ENCODE data around the gene TGFBR1.

TGFBR1 gene

DNA sequence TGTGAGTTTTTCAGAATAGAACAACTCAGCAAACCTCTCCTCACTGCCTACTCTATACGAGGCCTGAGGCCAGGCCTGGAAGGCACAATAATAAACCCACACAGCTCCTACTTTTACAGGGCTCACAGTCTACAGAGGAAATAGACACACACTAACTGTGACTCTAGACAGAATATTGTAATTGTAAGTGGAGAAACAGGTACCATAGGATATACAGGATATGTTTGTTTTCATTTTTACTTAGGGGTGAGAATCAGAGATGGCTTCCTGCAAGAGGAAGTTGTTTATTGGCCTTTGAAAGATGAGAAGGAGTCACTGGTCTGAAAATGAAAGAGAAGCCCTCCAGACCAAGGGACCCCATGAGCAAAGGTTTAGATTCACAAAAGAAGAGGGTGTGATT, 35.8 kb upstream of the TGFBR1 start:
- Histone ChIP-seq H3K27me3 (ENCODE audit: insufficient read depth, low read length) (no peaks in the 10 kb centered on the region), H3K36me3 (ENCODE audit: insufficient read depth, low read depth, low read length) (no peaks in the 10 kb centered on the region), H3K27ac (ENCODE audit: low read length) (no peak overlapping the region), H3K9me3 (ENCODE audit: insufficient read depth, low read depth, low read length) (no peaks in the 10 kb centered on the region), H3K4me3 (ENCODE audit: low read length) (no peak overlapping the region), H3K9ac (ENCODE audit: low read depth, low read length) (no peak overlapping the region), H3K4me1 (ENCODE audit: insufficient read depth, low read length) (no peaks in the 10 kb centered on the region)

DNA sequence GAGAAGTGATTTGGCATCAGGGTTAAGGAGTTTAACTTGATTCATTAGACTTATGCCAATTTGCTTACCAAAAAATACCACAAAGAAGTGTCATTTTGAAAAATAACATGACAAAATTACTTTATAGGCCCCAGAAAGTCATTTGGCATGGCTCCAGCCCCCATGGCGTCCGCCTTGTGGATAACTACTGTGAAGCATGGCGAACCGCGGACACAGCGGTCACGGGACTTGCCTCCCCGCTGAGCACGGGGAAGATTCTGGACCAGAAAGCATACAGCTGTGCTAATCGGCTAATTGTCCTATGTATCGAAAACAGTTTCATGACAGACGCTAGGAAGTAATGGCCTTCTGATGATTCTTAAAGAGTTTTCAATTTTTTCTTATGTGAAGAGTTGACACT, 35.4 kb upstream of the TGFBR1 start:
- no peaks in the 10 kb centered on the region for H3K27me3 ChIP-seq (ENCODE audit: insufficient read depth, low read length)
- no peak overlapping the region for H3K9ac ChIP-seq (ENCODE audit: low read depth, low read length)
- H3K27ac ChIP-seq (ENCODE audit: low read length) = no peak overlapping the region
- no peak overlapping the region for H3K4me3 ChIP-seq (ENCODE audit: low read length)
- H3K36me3 ChIP-seq (ENCODE audit: insufficient read depth, low read depth, low read length) = no peaks in the 10 kb centered on the region
- H3K9me3 ChIP-seq (ENCODE audit: insufficient read depth, low read depth, low read length) = no peaks in the 10 kb centered on the region
- H3K4me1 ChIP-seq (ENCODE audit: insufficient read depth, low read length) = no peaks in the 10 kb centered on the region

DNA sequence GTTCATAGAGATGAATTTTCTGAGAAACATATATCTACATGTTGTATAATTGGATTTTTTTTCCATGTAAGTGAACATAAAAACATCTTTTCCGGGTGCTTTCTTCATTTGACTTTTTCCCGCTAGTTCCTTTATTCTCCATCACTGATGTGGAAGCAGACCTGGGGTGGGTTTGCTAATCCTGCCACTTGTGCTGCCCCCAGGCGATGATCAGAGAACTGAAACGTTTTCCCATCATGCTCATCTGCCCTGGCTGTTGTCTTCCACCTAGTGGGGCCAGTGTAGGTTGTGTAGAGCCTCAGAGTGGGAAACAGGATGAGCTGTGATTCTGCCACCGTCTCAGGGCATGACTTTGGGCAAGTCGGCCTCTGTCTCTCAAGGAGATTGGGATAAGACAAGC, 34.2 kb upstream of the TGFBR1 start:
- no peak overlapping the region for H3K9ac ChIP-seq (ENCODE audit: low read depth, low read length)
- no peaks in the 10 kb centered on the region for H3K9me3 ChIP-seq (ENCODE audit: insufficient read depth, low read depth, low read length)
- no peak overlapping the region for H3K27ac ChIP-seq (ENCODE audit: low read length)
- no peak overlapping the region for H3K4me3 ChIP-seq (ENCODE audit: low read length)
- H3K27me3 ChIP-seq (ENCODE audit: insufficient read depth, low read length) = no peaks in the 10 kb centered on the region
- no peaks in the 10 kb centered on the region for H3K36me3 ChIP-seq (ENCODE audit: insufficient read depth, low read depth, low read length)
- no peaks in the 10 kb centered on the region for H3K4me1 ChIP-seq (ENCODE audit: insufficient read depth, low read length)

DNA sequence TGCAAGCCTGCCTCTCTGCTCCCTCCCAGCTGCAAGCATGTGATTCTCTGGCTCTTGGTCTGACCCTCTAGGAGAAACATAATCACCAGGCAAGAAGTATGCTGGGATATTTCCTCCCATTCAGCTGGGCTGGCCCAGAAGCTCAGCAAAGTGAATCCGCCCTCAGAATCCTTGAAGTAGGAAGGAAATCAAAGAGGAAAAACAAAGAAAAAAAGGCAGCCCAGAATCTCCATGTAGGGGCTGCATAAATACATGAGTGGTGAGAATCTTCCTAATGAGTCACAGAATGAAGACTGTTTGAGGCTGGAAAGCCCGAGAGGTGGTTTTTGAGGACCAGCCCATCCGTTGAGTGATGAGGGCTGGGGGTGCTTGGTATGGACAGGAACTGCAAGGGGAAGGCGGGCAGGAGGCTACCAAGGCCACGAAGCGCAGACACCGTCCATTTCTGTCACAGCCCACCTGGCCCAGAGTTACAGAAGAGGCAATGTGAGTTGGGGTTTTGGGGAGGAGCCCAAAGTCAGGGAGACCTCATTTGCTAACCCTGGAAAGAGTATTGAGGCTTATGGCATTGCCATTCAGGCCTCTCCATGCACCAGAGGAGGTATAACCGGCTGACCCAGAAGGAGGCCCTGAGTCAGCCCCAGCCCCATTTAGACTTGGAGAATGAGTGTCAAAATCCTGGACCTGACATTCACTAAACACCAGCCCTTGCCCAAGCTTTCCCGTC, 33.4 kb upstream of the TGFBR1 start:
- H3K9me3 ChIP-seq (ENCODE audit: insufficient read depth, low read depth, low read length) = no peaks in the 10 kb centered on the region
- H3K4me3 ChIP-seq (ENCODE audit: low read length) = no peak overlapping the region
- H3K9ac ChIP-seq (ENCODE audit: low read depth, low read length) = no peak overlapping the region
- H3K4me1 ChIP-seq (ENCODE audit: insufficient read depth, low read length) = no peaks in the 10 kb centered on the region
- no peak overlapping the region for H3K27ac ChIP-seq (ENCODE audit: low read length)
- H3K36me3 ChIP-seq (ENCODE audit: insufficient read depth, low read depth, low read length) = no peaks in the 10 kb centered on the region
- H3K27me3 ChIP-seq (ENCODE audit: insufficient read depth, low read length) = no peaks in the 10 kb centered on the region

- no peaks in the 10 kb centered on the region for H3K27me3 ChIP-seq (ENCODE audit: insufficient read depth, low read length)
- no peaks in the 10 kb centered on the region for H3K36me3 ChIP-seq (ENCODE audit: insufficient read depth, low read depth, low read length)
- no peak overlapping the region for H3K9ac ChIP-seq (ENCODE audit: low read depth, low read length)
- no peaks in the 10 kb centered on the region for H3K9me3 ChIP-seq (ENCODE audit: insufficient read depth, low read depth, low read length)
- no peaks in the 10 kb centered on the region for H3K4me1 ChIP-seq (ENCODE audit: insufficient read depth, low read length)
- no peak overlapping the region for H3K27ac ChIP-seq (ENCODE audit: low read length)
- no peak overlapping the region for H3K4me3 ChIP-seq (ENCODE audit: low read length)
These were observed 32.9 kb upstream of the TGFBR1 start for GRCh38 chr9:99072040-99072394.

GRCh38 chr9:99073347-99073746, 31.6 kb upstream of the TGFBR1 start:
- Histone ChIP-seq H3K27ac (ENCODE audit: low read length) (no peak overlapping the region), H3K36me3 (ENCODE audit: insufficient read depth, low read depth, low read length) (no peaks in the 10 kb centered on the region), H3K4me3 (ENCODE audit: low read length) (no peak overlapping the region), H3K9ac (ENCODE audit: low read depth, low read length) (no peak overlapping the region), H3K9me3 (ENCODE audit: insufficient read depth, low read depth, low read length) (no peaks in the 10 kb centered on the region), H3K27me3 (ENCODE audit: insufficient read depth, low read length) (no peaks in the 10 kb centered on the region), H3K4me1 (ENCODE audit: insufficient read depth, low read length) (no peaks in the 10 kb centered on the region)

DNA sequence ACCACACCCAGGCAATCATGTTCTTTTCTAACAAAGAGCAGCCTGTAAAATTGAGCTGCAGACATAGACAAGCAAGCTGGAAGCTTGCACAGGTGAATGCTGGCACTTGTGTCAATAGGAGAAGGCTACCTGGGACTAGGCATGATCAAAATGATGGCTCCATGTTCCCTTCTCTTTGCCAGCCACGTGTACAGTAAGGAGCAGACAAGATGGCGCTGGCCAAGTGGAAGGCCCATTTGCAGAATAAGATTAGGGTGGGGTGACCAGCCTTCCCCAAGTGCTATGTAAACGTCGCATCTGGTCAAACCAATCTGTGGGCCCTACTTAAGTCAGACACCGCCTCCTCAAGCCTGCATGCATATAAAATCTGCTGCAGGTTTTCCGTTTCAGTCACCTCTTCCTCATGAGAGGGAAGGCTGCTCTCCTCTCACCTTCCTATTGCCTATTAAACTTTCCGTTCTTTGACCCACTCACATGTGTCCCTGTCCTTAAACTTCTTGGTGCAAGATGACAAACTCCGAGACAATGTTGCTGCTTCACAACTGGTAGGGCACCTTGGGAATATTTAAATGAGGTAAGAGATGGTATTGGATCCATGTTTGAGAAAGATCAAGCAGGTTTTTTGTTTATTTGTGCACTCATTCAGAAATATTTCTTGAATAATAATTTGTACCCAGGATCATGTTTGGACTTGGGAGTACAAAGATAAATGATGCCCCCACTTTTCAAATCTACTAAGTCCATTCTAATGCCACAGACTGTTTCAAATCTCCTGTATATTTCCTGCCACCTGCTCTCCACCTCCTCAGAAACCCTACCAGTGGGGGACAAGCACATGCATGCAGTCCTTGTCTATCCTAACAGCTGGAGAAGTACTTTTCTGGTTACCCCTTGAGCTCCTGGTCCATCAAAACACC, 30.7 kb upstream of the TGFBR1 start:
- Histone ChIP-seq H3K27ac (ENCODE audit: low read length) (no peak overlapping the region), H3K9me3 (ENCODE audit: insufficient read depth, low read depth, low read length) (no peaks in the 10 kb centered on the region), H3K4me1 (ENCODE audit: insufficient read depth, low read length) (no peaks in the 10 kb centered on the region), H3K36me3 (ENCODE audit: insufficient read depth, low read depth, low read length) (no peaks in the 10 kb centered on the region), H3K27me3 (ENCODE audit: insufficient read depth, low read length) (no peaks in the 10 kb centered on the region), H3K4me3 (ENCODE audit: low read length) (no peak overlapping the region), H3K9ac (ENCODE audit: low read depth, low read length) (no peak overlapping the region)

GRCh38 chr9:99074902-99075245, 30.0 kb upstream of the TGFBR1 start:
- H3K9me3 ChIP-seq (ENCODE audit: insufficient read depth, low read depth, low read length) = no peaks in the 10 kb centered on the region
- no peaks in the 10 kb centered on the region for H3K36me3 ChIP-seq (ENCODE audit: insufficient read depth, low read depth, low read length)
- H3K27ac ChIP-seq (ENCODE audit: low read length) = no peak overlapping the region
- H3K4me1 ChIP-seq (ENCODE audit: insufficient read depth, low read length) = no peaks in the 10 kb centered on the region
- no peak overlapping the region for H3K4me3 ChIP-seq (ENCODE audit: low read length)
- H3K27me3 ChIP-seq (ENCODE audit: insufficient read depth, low read length) = no peaks in the 10 kb centered on the region
- H3K9ac ChIP-seq (ENCODE audit: low read depth, low read length) = no peak overlapping the region

DNA sequence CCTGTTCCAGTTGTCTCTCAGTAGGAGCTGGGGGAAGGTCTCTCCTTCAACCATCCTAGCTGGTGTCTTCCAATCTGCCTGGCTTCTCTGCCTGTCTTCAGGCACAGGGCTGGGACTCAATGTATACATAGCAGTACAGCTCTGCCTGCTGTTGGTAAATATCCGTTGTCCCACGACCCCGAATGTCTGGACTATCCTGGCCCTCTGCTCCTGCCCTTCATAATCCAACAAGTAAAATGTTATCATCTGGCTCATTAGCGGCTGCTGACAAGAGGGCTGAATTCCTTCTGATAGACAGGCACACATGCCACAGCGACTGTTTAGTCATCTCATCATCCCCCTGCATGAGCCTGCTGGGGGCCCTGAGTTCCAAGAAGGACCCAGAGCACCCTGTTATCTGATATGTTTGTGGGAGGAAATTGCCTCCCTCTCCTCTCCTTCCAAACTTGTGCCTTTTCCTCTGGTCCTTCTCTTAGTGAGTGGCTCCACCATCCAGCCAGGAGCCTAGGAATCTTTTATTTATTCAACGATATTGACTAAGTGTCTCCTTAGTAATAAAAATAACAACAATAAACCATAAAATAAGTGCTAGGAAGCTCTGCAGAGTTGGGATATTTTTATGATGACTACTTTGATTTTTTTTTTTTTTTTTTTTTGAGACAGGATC, 29.5 kb upstream of the TGFBR1 start:
- Histone ChIP-seq H3K27me3 (ENCODE audit: insufficient read depth, low read length) (no peaks in the 10 kb centered on the region), H3K4me1 (ENCODE audit: insufficient read depth, low read length) (no peaks in the 10 kb centered on the region), H3K4me3 (ENCODE audit: low read length) (no peak overlapping the region), H3K27ac (ENCODE audit: low read length) (no peak overlapping the region), H3K9ac (ENCODE audit: low read depth, low read length) (no peak overlapping the region), H3K36me3 (ENCODE audit: insufficient read depth, low read depth, low read length) (no peaks in the 10 kb centered on the region), H3K9me3 (ENCODE audit: insufficient read depth, low read depth, low read length) (no peaks in the 10 kb centered on the region)

DNA sequence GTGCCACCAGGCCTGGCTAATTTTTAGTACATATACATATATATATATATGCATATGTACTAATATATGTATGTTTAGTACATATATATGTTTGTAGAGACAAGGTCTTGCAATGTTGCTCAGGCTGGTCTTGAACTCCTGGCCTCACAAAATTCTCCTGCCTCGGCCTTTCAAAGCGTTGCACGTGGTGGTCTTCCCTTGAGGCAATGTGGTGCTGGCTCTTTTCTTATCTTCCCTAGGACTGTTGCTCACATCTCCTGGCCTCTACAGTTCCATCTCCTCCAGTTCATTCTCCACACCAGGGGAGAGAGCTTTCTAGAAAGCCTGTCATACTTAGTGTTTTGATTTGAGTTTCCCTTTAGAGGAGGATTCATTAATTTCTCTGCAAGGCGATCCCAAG, 28.9 kb upstream of the TGFBR1 start:
- no peak overlapping the region for H3K9ac ChIP-seq (ENCODE audit: low read depth, low read length)
- H3K36me3 ChIP-seq (ENCODE audit: insufficient read depth, low read depth, low read length) = no peaks in the 10 kb centered on the region
- H3K4me1 ChIP-seq (ENCODE audit: insufficient read depth, low read length) = no peaks in the 10 kb centered on the region
- no peak overlapping the region for H3K4me3 ChIP-seq (ENCODE audit: low read length)
- no peaks in the 10 kb centered on the region for H3K9me3 ChIP-seq (ENCODE audit: insufficient read depth, low read depth, low read length)
- no peak overlapping the region for H3K27ac ChIP-seq (ENCODE audit: low read length)
- no peaks in the 10 kb centered on the region for H3K27me3 ChIP-seq (ENCODE audit: insufficient read depth, low read length)

- no peaks in the 10 kb centered on the region for H3K9me3 ChIP-seq (ENCODE audit: insufficient read depth, low read depth, low read length)
- no peak overlapping the region for H3K27ac ChIP-seq (ENCODE audit: low read length)
- H3K4me3 ChIP-seq (ENCODE audit: low read length) = no peak overlapping the region
- no peaks in the 10 kb centered on the region for H3K36me3 ChIP-seq (ENCODE audit: insufficient read depth, low read depth, low read length)
- no peak overlapping the region for H3K9ac ChIP-seq (ENCODE audit: low read depth, low read length)
- H3K27me3 ChIP-seq (ENCODE audit: insufficient read depth, low read length) = no peaks in the 10 kb centered on the region
- H3K4me1 ChIP-seq (ENCODE audit: insufficient read depth, low read length) = no peaks in the 10 kb centered on the region
These were observed 28.3 kb upstream of the TGFBR1 start for GRCh38 chr9:99076483-99077171.
